ENCODE results near the gene RGPD3.
"Not testable (repeated sequence)": the region's sequence is repeated elsewhere in the genome, so short reads cannot be mapped to it uniquely, and the experiment has no call there.

GRCh38 chr2:106470658-106471057 lies 2.4 kb upstream of the RGPD3 start:
- TF ChIP-seq, protein P1, sequence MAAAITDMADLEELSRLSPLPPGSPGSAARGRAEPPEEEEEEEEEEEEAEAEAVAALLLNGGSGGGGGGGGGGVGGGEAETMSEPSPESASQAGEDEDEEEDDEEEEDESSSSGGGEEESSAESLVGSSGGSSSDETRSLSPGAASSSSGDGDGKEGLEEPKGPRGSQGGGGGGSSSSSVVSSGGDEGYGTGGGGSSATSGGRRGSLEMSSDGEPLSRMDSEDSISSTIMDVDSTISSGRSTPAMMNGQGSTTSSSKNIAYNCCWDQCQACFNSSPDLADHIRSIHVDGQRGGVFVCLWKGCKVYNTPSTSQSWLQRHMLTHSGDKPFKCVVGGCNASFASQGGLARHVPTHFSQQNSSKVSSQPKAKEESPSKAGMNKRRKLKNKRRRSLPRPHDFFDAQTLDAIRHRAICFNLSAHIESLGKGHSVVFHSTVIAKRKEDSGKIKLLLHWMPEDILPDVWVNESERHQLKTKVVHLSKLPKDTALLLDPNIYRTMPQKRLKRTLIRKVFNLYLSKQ (tag by site-specific recombination; IDR thresholded peaks at IDR 0.05; ENCODE audit: borderline replicate concordance): not testable (repeated sequence)
- TF ChIP-seq ZBTB7A (tag by site-specific recombination; IDR thresholded peaks at IDR 0.05; ENCODE audit: low read depth); PRDM6 (tag by site-specific recombination; IDR thresholded peaks at IDR 0.05); CTCF (tag by site-specific recombination; IDR thresholded peaks at IDR 0.05); MEIS1 (CRISPR knock-in tag; IDR thresholded peaks at IDR 0.05; ENCODE audit: borderline replicate concordance): not testable (repeated sequence)

Data from HEK293 (cell line).